ENCODE data around the gene HMCN1.

HMCN1 gene

DNA sequence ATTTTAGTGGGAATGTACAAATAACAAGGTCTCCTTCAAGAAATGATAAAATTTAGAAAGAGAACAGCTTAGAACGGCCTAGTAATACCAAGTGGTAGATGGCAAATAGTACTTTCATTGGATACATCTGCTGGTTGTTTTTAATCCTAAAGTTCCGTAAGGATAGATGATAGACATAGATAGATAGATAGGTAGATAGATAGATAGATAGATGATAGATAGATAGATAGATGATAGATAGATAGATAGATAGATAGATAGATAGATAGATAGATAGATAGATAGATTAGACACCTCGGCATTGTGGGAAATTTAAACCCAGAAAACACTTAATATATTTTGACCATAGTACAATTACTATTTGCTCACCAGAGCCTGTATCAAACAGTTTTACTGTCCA is 352.4 kb downstream of the HMCN1 start:
- no peak for DNase-seq (ENCODE audit: low read depth in 3 of 3)

DNA sequence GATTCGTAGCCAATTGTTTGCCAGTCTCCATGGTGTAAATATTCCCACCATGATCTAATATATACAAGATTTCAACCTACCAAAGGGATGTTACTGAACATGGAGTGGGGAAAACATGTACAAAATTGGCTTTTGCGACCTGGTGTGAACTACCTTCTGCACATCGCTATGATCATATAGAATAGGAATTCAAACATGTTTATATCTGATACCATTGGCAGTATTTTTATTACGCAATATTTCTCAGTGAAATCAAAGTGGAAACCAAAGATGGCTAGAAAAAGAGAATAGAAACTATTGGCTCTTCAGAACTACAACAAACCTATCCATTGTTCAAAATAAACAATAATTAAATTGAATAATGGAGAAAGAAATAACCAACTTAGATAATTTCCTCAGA is 355.7 kb downstream of the HMCN1 start:
- no peak for DNase-seq (ENCODE audit: low read depth in 3 of 3)

DNA sequence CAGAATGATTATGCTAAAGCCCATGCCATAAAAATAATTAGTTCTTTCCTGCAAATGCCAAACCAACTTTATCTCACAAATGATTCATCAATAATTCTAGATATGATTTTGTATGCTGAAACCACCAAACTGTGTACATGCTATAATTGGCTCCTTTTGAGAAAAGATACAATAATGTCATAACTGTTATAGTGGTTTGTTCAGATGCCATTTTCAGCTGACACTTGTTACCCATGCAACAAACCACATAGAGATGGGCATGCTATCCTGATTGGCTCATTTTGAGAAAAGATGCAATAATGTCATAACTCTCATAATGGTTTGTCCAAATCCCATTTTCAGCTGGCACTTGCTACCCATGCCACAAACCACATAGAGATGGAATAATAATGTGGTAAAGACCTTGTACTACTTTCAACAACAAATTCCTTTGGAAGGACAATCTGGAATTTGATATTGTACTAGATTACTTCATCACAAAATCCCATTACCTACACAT is 357.1 kb downstream of the HMCN1 start:
- no peak for DNase-seq (ENCODE audit: low read depth in 3 of 3)

DNA sequence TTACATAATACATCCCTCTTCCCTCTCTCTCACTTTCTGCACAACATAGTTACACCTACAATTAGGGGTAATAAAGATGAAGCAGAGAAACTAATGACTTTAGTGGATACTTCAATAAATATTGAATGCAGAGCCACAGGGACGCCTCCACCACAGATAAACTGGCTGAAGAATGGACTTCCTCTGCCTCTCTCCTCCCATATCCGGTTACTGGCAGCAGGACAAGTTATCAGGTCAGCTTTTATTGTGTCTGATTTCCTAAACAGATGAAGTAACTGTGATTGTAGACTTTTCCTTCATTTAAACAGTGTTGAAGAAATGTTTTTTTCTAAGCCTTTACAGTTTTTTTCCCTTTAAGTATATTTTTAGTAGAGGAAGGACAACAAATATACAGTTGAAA is 359.2 kb downstream of the HMCN1 start:
- no peak for DNase-seq (ENCODE audit: low read depth in 3 of 3)

DNA sequence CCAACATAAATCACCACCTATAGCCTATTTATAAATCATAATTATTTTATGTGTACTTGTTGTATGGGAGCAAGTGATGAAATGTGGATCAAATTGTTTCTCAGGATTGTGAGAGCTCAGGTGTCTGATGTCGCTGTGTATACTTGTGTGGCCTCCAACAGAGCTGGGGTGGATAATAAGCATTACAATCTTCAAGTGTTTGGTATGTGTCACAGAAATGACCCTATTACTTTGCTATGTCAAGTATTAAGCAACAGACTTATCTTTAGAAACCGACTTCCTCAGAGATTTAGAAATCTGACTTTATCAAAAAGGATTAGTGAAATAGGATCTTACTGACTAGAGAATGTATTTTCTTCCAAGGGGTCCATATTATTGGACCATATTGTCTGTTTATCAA is 360.0 kb downstream of the HMCN1 start:
- no peak for DNase-seq (ENCODE audit: low read depth in 3 of 3)

DNA sequence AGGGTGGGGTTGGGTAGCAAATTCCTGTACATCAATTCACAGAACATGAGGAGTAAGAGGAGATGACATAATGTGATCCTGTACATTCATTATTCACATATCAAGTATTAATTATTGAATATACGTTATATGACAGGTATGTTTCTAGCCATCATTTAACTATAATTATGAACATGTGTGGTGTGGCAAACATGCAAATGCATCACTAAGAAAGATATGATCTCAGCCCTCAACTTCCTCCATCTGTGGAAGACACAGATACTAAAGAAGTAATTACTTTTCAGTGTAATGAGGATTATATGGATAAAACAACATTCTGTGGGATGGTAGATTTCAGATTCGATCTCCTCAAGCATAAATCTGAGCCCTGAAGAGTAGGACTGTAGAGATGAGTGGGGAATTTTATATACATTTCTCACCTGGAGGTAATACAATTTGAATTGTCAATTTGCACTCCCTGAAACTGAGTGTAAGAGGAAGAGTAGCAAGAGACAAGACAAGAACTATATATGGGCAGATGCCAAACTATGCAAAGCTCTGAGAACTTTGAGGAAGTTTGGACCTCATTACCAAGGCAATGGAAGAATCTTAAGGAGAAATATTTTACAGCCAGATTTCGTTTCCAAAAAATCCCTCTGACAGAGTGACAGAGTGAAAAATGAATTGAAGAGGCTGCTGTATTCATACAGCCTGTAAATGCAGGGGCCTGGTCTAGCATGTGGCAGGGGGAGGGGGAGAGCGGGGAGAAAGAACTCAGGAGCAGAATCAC is 365.3 kb downstream of the HMCN1 start:
- DNase-seq (ENCODE audit: low read depth in 3 of 3) = no peak

DNA sequence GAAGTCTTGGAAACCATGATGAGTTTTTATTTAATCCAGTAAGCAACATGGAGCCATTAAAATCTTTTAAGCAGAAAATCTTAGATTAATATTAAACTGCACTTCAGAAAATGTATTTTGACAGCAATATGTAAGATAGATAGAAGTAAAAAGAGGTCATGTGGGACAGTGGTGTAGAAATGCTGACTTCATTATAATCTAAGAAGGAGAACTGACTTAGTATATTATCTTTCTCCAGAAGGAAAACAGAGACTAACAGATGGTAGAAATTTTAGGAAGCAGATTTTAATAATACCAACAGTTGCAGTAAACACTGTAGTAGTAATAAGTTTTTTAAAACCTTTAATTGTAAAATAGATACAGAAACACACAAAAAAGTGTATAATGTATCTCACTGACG is 367.9 kb downstream of the HMCN1 start:
- DNase-seq (ENCODE audit: low read depth in 3 of 3) = no peak

DNA sequence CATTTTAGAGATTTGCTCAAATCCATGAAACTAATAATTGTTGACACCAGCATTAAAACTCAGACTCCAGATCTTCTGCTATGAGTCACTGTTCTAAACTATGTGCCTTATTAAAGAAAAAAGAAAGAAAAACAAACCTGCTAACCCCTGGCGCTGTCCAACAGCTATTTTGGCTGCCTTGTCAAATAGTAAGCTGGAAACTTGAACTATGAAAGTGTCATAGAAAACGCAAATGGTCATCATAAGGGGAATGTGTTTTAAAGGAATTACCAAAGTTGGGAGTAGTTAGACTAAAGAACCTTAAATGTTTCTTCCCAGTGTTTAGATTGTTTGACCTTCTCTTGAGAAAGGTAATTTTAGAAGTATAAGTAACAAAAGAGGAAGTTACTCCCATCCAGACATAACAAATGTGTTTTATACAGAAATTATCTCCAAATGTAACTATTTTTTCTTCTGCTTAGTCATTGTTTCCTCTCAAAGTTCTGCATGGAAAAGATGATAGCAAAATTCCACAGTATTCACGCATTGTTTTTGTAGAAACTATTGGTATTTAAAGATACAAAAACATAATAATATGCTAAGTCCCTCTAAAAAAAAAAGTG is 368.5 kb downstream of the HMCN1 start:
- no peak for DNase-seq (ENCODE audit: low read depth in 3 of 3)

DNA sequence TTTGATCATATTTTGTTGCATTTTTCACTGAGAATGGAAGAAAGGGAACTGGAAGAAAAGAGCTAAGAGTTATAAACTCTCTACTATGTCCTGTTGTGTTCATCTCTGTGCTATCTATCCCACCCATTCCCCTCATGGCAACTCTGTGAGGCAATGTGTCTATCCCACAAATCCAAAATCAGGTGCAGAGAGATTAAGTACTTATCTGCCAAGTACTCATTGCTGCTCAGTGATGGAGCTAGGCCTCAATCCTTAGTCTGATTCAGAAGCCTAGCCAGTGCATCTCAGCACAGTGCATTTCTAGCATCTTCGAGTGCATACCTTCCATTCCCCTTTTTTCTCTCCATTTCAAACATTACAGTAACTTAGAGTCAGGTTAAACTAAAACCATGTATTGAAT is 370.3 kb downstream of the HMCN1 start:
- no peak for DNase-seq (ENCODE audit: low read depth in 3 of 3)

DNA sequence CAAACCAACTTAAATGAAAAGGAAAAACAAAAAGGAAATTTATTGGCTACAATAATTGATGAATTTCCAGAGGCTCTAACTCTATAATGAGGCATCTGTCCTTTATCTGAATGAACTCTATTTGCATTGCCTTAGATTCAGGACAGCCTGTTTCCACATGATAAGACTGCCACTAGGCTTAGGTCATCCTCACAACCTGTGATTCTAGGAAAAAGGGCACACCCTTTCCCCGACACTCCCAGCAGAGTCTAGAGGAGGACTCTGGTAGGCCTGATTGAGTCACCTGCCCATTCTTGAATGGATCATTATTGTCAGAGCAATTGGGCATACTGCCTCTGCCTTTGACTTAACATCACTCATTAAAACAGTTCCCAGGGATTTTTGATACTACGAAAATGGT is 378.1 kb downstream of the HMCN1 start:
- no peak for DNase-seq (ENCODE audit: low read depth in 3 of 3)

DNA sequence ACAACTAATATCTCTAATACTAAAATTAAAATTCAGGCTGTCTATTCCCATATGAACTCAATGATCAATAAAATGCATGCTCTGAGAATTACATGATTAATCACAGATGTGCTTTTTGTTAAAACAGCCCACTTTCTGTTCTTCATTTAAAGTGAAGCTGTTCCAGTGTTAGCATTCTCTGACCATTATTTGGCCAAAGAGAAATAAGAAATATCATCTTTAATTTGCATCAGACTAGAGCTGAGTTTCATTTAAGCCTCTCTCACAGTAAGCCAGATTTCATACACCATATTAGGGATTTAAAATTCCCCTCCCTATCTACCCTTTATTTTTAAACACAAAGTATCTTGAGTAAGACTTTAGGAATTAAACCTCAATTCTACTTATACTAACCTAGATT is 379.3 kb downstream of the HMCN1 start:
- DNase-seq (ENCODE audit: low read depth in 3 of 3) = no peak

DNA sequence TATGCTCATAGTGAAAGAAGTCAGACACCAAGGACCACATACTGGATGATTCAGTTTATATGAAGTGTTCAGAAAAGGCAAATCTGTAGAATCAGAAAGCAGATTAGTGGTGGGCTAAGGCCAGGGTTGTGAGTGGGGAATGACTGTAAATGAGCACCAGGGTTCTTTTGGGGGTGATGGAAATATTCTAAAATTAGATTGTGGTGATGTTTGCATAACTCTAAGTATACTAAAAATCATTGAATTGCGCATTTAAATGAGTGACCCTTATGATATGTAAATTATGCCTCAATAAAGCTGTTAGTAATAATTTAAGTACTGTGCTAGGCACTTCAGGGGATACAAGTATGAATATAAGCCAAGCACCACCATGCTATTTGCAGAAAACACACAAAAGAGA is 384.5 kb downstream of the HMCN1 start:
- DNase-seq (ENCODE audit: low read depth in 3 of 3) = no peak

DNA sequence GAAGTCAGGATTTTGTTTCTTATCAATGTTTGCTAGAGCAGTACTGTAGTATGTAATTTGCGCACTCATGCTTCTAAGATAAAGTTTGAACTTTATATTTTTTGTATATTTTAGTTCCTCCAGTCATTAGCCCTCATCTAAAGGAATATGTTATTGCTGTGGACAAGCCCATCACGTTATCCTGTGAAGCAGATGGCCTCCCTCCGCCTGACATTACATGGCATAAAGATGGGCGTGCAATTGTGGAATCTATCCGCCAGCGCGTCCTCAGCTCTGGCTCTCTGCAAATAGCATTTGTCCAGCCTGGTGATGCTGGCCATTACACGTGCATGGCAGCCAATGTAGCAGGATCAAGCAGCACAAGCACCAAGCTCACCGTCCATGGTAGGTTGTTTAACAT is 388.6 kb downstream of the HMCN1 start:
- no peak for DNase-seq (ENCODE audit: low read depth in 3 of 3)

DNA sequence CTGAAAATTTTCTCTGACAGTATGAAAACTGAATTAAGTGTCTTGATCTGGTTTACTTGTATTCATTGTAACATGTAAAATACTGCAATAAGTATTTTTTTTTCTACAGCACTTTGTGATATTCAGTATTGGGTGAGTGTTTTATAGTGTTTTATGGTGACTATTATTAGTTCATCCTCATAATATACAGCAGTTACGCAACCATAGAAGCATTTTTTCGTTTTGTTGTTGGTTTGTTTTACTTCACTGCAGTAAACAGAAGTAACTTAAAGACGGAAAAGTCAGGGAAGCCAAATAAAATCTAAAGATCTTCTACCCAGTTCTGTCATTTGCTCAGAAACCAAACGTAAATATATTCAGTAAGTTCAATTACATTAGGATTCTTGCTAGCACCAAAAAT is 390.8 kb downstream of the HMCN1 start:
- DNase-seq (ENCODE audit: low read depth in 3 of 3) = no peak

DNA sequence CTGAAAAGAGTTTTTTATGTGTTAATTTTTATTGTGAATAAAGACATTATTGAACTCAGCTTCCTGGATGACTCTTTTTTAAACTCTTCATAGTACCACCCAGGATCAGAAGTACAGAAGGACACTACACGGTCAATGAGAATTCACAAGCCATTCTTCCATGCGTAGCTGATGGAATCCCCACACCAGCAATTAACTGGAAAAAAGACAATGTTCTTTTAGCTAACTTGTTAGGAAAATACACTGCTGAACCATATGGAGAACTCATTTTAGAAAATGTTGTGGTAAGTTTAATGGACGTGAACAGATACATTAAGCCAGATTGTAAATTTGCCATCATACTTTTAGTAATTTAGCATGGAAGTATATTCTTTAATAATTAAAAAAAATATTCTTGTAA is 391.3 kb downstream of the HMCN1 start:
- no peak for DNase-seq (ENCODE audit: low read depth in 3 of 3)

DNA sequence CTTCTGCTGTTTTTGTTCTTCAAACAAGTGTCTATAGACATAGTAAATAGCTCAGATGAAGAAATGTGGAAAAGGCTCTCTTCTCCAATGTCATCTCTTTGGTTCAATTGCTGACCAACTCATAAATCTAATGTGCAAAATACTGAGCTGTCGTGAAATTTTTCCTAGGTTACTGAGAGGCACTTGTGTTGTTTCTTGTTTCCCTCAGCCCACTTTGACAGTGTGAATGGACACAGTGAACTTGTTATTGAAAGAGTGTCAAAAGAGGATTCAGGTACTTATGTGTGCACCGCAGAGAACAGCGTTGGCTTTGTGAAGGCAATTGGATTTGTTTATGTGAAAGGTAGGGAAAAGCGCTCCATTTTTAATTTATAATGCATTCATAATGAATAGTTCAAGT is 395.6 kb downstream of the HMCN1 start:
- DNase-seq (ENCODE audit: low read depth in 3 of 3) = no peak

DNA sequence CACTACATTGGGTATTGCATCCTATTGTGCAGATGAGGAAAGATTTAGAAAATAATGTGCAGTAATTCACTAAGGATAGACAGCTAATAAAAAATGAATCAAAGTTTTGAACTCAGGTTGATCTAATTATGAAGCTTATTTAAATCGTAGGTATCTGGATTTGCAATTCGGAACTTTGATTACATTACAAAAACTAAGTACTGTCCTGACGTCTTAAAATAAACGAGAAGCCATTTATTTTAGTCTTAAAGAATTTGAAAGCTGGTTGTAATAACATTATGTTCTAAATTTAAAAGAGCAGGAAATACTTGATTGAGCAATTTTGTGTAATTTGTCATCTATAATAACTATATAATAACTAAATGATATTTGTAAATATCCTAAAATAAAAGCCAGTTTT is 404.9 kb downstream of the HMCN1 start:
- no peak for DNase-seq (ENCODE audit: low read depth in 3 of 3)

DNA sequence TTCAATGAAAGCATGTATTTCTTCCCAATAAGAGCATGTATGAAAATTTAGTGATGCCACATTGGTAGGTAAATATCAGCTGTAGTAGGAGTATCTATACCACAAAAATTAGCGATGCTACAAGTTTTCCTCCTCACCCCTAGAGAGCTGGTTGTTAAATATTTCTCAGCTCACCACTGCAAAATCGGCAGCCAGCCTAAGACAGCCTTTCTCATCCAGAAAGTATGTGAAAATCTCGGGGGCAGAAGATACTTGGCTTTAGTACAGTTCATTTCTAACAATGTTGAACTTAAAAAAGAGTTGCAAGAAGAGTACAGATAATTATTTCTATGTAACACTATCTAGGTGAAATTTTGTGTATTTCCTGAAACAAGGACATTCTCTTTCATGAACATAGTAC is 405.5 kb downstream of the HMCN1 start:
- no peak for DNase-seq (ENCODE audit: low read depth in 3 of 3)

DNA sequence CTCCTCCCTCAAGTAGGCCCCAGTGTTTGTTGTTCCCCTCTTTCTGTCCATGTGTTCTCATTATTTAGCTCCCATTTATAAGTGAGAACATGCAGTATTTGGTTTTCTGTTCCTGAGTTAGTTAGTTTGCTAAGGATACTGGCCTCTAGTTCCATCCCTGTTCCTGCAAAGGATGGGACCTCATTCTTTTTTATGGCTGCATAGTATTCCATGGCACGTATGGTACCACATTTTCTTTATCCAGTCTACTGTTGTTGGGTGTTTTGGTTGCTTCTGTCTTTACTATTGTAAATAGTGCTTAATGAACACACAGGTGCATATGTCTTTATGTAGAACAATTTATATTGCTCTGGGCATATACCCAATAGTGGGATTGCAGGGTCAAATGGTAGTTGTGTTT is 408.0 kb downstream of the HMCN1 start:
- DNase-seq (ENCODE audit: low read depth in 3 of 3) = no peak

DNA sequence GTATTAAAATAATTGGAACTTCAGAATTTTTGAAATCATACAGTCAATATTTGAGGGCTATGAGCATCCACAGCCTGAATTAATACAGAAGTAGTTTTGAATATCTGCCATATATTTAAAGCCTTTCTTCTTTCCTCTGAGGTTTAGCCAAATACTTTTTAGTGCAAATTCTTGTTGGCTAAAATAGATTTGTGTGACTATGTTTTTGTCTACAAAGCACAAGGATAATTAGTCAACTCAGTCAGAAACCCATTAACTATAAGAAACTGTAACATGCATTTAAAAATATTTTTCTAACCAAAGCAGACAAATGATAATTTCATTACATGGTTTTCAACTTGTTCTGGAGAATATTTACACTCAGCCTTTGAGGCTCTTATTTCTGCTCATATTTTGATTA is 408.7 kb downstream of the HMCN1 start:
- no peak for DNase-seq (ENCODE audit: low read depth in 3 of 3)

DNA sequence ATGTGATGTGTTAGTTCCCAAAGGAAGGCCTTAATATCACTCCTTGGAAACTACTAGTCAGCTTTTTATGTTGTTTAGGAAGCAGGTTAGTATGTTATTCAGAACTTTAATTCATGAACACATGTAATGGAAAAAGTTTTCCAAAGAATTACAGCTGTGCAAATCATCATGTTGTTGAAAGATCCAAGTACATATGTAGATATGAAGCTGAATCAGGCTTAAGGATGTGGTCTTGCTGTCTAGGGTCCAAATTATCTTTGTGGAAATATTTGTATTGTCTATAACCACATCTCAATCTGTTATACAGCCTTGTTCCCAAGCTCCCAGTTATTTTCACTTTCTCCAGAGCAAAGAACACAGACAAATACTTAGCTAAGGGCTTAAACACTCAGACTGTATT is 409.3 kb downstream of the HMCN1 start:
- DNase-seq (ENCODE audit: low read depth in 3 of 3) = no peak

DNA sequence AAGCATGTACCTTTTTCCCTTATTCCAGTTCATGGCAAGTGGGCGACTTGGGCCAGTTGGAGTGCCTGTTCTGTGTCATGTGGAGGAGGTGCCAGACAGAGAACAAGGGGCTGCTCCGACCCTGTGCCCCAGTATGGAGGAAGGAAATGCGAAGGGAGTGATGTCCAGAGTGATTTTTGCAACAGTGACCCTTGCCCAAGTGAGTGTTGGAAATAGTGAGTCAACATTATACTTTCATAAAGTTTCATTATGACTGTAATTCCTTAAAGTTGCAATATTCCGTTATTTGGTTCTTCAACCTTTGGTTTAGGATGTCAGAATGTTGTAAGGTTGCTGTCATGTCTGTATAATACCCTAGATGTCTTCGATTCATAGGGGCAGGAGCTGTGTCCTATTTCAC is 410.3 kb downstream of the HMCN1 start:
- no peak for DNase-seq (ENCODE audit: low read depth in 3 of 3)

DNA sequence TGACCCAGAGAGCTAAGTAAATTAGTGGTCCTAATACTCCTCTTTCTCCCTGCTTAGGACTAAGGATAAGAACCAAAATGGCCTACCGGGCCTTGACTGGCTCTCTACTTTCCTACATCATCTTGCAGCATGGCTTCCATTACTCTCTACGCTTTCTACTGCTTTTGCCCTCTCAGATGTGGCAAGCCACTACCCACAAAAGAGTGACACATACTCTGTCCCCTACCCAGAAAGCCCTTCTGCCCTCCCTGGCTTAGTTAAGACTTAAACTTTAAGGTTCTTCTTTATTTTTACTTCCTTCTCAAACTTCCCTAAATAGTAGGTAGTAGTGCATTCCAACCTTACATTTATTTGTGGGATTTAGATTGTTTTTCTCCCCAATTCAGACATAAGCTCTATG is 412.8 kb downstream of the HMCN1 start:
- no peak for DNase-seq (ENCODE audit: low read depth in 3 of 3)

DNA sequence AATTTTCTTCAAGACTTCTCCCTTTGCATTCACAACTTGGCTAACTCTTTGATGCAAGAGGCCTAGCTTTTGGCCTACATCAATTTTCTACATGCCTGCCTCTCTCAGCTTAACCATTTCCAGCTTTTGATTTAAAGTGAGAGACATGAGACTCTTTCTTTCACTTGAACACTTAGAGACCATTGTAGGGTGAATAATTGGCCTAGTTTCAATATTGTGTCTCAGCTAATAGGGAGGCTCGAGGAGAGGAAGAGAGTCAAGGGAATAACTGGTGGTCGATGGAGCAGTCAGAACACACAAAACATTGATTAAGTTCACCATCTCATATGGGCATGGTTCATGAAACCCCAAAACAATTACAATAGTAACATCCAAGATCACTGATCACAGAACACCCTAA is 415.4 kb downstream of the HMCN1 start:
- DNase-seq (ENCODE audit: low read depth in 3 of 3) = no peak
